Fibroblast of mammary gland (primary cell): ENCODE measurements around the gene BHMT.

Experiments used
- DNase-seq: peaks from one replicate; pipeline ENCODE4 v3.0.0-alpha.2; 2010; ENCODE audit warnings: low read depth
- H3K4me3 ChIP-seq: 2 replicates; pipeline ENCODE4 v1.5.1; 2011; ENCODE audit warnings: low read depth, mild to moderate bottlenecking, low read length, moderate library complexity; ENCODE audit not compliant: control insufficient read depth
- TF ChIP-seq, protein P1 (sequence below): conservative IDR thresholded peaks from 2 replicates; pipeline ENCODE4 v1.5.1; 2011; ENCODE audit warnings: low read depth, low read length, inconsistent platforms; ENCODE audit not compliant: control insufficient read depth, insufficient read depth

Gene BHMT

DNA sequence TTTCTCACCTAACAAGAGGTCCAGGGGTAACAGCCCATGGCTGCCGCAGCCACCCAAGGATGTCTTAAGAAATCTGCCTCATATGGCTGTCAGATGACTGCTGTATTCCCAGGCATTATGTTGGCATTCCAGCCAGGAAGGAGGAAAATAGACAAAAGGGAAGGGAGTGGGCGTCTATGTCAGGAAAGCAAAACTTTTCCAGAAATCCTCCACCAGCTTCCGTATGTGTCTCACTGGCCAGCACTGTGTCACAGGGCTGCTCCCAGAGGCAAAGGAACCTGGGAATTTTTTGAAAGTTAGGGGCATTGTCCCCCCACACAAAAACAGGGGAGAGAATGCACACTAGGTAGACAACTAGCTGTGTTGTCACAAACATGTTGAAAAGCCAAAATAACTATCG lies 34.8 kb upstream of the BHMT start:
- peak; percentile 26 for DNase-seq
- TF ChIP-seq, protein P1, sequence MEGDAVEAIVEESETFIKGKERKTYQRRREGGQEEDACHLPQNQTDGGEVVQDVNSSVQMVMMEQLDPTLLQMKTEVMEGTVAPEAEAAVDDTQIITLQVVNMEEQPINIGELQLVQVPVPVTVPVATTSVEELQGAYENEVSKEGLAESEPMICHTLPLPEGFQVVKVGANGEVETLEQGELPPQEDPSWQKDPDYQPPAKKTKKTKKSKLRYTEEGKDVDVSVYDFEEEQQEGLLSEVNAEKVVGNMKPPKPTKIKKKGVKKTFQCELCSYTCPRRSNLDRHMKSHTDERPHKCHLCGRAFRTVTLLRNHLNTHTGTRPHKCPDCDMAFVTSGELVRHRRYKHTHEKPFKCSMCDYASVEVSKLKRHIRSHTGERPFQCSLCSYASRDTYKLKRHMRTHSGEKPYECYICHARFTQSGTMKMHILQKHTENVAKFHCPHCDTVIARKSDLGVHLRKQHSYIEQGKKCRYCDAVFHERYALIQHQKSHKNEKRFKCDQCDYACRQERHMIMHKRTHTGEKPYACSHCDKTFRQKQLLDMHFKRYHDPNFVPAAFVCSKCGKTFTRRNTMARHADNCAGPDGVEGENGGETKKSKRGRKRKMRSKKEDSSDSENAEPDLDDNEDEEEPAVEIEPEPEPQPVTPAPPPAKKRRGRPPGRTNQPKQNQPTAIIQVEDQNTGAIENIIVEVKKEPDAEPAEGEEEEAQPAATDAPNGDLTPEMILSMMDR: no peak
- H3K4me3 ChIP-seq: no peak overlapping the region

DNA sequence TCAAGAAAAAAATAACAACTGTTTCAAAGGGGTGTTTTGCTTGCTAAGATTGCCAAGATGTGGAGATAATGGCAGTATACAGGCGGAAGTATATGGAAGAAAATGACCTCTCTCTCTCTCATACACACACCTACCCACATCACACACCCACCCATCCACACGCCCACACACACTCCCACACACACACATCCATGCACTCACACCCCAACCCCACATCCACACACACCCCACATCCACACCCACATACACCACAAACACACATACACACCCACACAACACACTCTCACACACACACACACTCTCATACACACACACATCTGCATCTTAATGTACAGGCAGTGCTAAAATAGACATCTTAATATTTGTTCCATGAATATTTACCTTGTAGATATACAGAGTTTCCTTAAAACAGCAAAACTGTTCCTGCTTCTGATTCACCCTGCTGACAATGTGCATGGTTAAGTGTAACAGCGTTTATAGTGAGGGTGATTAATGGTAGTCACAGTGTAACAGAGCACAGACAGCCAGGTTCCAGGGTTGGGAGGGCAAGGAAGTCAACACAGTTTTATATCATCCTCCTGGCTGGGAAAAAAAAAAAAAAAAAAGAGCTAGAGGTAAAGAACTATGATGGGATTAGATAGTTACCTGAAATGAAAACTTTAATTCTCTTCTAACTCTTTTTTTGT lies 33.8 kb upstream of the BHMT start:
- TF ChIP-seq, protein P1: no peak
- DNase-seq: peak; percentile 38
- no peak overlapping the region for H3K4me3 ChIP-seq

DNA sequence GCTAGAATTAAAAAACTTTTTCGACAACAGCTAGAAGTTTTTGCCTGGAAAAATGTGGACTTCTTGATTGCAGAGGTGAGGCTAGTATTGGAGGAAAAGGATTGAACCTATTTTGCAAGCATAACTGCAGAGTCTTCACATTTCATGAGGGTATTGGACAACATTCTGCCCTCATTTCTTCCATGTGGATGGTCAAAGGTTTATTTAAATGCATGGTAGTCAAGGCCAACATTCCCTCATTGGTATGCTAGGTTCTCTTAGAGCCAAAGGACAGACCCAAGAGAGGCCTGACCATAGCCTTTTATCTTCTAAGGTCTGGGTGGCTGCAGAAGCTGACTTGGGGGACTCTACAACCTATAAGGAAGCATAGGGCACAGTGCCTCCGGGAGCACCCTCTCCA lies 30.8 kb upstream of the BHMT start:
- TF ChIP-seq, protein P1: no peak
- no peak for DNase-seq
- H3K4me3 ChIP-seq: no peak overlapping the region

DNA sequence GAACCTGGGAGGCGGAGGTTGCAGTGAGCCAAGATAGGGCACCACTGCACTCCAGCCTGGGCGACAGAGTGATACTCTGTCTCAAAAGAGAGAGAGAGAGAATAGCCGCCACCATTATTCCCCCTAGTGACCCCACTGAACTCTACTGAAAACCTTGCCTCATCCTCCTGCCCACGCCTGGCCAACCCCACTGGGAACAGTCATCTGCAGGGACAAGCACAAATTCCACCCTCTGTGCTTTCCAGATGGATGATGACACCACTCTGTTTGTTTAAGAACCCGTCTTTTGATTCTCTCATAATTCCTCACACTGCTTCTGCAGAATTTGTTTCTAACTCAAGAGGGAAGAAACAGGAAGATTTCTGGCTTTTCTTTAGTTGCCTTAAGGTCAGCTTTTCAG lies 29.8 kb upstream of the BHMT start:
- peak; percentile 12 for DNase-seq
- H3K4me3 ChIP-seq: no peak overlapping the region
- TF ChIP-seq, protein P1: no peak

DNA sequence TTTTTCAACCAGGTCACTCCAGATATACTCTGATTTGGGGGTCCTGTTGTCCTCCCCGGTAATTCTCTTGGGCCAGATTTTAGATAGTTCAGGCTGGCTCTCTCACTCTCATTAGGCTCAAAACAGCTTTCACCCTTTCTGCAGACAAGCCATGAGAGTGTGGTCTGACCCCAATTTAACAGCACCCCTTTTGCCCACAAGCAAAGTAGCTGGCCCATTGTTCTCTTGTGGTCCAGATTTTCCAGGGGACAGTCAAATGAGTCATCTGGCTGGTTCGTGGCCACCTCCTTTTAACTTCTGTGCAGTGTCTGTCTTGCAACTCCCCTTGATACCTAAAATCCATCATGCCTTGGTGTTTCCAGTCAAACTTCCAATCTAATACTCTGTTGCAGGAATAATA lies 25.5 kb upstream of the BHMT start:
- DNase-seq: no peak
- TF ChIP-seq, protein P1: no peak
- H3K4me3 ChIP-seq: no peak overlapping the region

DNA sequence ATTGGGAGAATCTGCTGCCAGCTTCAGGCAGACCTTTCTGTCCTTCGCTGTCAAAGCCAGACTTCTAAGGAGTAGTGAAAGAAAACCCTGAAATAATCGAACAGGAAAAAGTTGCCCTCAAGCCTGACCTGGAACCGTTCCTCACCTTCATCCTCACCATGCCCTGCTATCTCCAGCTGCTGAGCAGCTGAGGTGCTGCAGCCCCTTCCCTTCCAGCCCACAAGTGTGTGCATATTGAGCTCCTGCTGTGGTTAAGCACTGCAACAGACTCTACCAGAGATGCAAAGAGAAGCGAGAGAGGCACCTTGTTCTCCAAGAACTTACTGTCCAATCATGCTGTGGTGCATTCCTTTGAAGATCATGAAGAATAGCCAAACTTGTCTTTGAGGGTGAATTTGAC lies 23.1 kb upstream of the BHMT start:
- no peak for DNase-seq

More for the DNA sequence above, 23.1 kb upstream of the BHMT start:
- TF ChIP-seq, protein P1: no peak
- no peak overlapping the region for H3K4me3 ChIP-seq
